HG03108 (cell line): ENCODE measurements around the gene EPN3.

Experiments
- ATAC-seq: cut with Tn5 transposase; IDR thresholded peaks from one replicate; pipeline ENCODE4 v1.9.1; 2021; ENCODE audit warnings: moderate library complexity; ENCODE audit not compliant: unreplicated experiment

Gene EPN3

GRCh38 chr17:50532452-50533024 lies at the start of gene EPN3:
EPN3 (plus strand) TSS chr17:50532735; CDS start chr17:50536557, 3,822 bp downstream.
- no peak for ATAC-seq

- no peak for ATAC-seq
Measured at GRCh38 chr17:50483266-50483665, 49.3 kb upstream of the EPN3 start.

DNA sequence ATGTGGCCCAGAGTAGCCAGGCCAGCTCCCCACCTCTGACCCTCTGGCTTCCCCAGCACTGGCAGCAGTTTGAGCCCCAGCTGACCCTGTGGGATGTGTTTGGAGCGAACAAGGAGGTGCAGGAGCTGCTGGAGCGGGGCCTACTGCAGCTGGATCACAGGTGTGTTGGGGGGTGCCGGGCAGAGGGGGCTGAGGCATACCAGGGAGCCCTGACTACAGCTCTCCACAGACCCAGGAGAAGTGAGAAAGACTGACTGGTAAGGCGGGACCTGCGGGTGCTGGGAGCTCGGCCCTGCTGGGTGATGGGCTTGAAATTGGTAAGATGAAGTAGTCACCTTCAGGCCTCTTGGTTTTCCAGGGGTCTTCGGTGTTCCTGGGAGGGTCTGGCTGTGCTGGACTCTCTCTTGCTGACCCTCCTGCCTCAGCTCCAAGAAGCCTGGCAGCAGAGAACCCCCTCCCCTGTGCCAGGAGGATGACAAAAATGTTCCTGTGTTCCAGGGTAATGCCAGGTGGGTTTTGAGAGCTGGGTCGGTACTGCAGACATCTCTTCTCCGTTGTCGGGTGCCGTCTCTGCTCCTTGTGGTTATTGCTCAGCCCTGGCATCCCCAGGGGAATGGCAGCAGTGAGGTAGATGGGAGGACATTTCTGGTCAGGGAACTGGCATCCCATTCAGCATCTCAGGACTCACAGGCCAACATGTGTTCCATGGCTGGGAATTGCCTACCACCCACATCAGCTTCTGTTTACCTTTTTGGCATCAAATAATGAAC lies 48.0 kb upstream of the EPN3 start:
- no peak for ATAC-seq

GRCh38 chr17:50487213-50488096 lies 45.1 kb upstream of the EPN3 start:
- ATAC-seq: no peak

GRCh38 chr17:50488880-50489279 lies 43.7 kb upstream of the EPN3 start:
- ATAC-seq: no peak

DNA sequence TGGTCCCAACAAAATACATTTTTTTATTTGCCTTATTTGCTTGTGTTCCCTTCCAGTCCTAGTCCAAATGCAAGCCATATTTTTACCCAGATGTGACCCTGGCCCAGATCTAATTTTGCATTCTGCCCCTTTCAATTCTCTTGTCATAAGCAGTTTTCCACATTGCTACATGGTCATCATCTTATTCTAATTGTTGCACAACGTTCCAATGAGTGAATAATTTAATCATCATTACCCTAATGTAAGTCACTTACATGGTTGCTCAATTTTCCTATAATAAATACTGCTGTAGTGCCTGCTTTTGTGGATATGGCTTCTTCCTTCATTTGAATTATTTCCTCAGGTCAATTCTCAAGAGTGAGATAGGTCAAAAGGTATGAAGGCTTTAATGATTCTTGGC lies 41.0 kb upstream of the EPN3 start:
- no peak for ATAC-seq

DNA sequence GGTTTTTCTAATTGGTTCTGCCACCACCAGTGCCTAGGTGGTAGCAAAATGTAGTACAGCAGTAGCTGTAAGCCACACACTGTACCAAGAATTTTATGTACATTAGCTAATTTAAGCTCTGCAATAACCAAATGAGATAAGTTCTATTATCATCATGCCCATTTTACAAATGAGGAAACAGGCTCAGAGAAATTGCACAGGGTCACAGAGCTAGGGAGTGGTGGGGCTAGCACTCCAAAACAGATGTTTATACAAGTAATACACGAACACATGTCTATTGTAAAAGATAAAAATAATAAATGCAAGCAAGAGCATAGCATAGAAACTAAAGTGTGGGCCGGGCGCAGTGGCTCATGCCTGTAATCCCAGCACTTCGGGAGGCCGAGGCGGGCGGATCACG lies 40.3 kb upstream of the EPN3 start:
- no peak for ATAC-seq

DNA sequence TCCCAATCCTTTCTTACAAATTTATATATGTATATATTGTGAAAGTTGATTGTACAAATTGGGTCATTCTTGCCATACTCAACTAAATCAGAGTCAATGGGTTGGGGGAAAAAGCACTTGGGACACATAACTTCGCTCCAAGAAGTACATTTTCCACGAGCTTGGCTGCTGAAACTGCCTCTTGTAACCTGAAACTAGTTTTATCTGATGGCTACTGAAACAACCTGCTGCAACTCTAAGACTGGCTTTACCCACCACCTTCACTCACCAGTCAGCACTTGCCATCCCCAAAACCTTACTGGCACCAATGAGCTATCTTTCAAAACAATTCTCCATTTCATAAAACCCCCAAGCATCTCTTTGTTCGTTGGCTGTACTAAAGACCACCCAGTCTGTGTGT lies 38.8 kb upstream of the EPN3 start:
- ATAC-seq: no peak

- no peak for ATAC-seq
Measured at GRCh38 chr17:50495217-50495823, 37.2 kb upstream of the EPN3 start.

- no peak for ATAC-seq
Measured at GRCh38 chr17:50495918-50496317, 36.6 kb upstream of the EPN3 start.

GRCh38 chr17:50498021-50498874 lies 34.3 kb upstream of the EPN3 start:
- no peak for ATAC-seq

DNA sequence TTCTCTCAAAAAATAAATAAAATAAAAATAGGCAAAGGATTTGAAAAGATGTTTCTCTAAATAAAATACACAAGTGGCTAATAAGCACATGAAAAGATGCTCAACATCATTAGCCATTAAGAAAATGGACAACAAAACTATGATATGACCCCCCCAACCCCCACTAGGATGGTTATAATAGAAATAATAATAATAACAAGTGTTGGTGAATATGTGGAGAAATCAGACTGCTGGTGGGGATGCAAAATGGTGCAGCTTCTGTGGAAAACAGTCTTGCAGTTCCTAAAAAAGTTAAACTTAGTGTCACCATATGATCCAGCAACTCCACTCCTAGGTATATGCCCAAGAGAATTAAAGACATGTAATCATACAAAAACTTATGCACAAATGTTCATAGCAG lies 33.3 kb upstream of the EPN3 start:
- ATAC-seq: no peak

- no peak for ATAC-seq
Measured at GRCh38 chr17:50499721-50500120, 32.8 kb upstream of the EPN3 start.

- ATAC-seq: no peak
Measured at GRCh38 chr17:50501054-50501453, 31.5 kb upstream of the EPN3 start.

DNA sequence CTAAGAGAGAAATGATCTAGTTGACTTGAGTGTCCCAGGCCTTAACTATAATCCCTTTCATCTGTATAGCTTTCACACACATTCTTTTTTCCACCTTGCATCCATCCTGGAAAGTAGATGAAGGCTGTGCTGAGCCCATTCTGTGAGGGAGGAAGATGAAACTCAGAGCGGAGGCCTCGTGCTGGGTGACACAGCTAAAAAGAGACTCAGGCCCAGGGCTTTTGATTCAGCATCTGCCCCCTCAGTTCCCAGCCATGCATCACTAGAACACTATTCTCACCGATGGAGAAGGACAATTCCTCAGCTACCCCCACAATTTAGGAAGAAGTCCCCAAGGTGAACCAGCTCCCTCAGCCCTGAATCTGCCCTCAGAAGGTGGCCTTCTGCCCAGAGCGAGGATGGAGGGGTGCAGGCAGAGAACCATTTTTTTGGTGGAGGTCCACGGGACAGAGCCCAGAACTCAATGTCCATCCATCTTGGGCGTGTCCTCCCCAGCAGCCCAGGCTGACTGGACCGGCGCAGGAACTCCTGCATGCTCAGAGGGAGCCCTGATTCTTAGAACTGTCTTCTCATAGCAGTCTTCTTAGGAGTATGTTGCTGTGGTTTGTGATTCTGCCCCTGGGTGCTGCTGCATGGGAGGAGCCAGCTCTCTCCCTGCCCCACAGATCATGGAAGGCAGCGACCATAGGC lies 30.1 kb upstream of the EPN3 start:
- no peak for ATAC-seq

DNA sequence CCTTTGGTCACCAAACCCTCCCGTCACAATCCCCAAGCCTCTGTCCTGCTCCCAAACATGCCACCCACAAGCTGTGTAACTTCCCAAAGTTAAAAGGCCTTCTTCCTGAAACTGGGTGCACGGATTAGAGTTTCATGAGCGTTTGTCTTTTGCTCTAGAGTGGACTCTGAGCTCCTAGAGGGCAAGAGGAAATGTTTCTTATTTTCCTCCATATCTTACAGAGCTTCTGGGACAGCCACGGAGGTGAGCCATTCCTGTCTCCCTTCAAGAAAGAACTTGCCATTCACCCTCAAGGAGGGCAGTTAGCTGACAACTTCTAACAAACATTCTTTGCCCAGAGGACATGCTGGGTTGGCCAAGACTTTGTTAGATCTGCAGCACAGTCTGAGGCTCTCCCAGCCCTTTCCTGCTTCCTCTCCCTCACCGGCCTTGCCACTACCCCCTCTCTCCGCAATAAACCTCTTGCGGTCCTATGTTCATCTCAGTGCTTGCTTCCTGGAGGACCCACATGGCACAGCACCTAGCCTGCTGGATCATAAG lies 26.9 kb upstream of the EPN3 start:
- no peak for ATAC-seq

GRCh38 chr17:50506298-50506697 lies 26.2 kb upstream of the EPN3 start:
- no peak for ATAC-seq

DNA sequence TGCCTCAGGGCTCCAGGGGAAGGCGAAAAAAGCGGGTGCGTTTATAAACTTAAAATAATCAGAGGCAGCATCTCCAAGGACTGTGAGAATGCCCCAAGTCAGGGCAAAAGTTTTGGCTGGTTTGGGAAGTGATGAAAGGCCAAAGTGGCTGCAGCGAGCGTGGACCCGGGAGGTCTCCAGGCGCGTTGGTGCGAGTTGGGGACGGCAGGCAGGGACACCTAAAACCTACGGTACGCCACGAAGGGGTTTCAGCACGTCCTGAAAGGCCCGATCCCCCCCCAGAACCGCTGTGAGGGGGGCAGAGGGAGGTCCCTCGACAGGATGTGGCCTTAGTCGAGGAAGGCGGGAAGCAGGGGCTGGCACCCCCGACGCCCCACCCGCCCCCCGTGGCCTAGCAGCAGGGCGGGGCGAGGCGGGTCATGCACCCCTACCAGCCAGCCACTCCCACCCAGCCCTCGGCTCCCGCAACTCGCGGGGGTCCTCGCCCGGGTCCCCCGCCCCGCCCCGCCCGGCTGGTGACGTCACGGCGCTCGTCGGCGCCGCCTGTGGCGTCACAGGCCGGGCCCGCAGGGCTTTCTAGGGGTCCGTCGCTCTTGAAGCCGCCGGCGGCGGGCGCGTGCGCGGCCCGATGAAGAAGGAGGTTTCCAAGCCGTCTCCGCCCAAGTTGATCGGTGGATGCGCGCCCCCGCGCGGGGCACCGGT lies 24.5 kb upstream of the EPN3 start, which contains the start of gene MYCBPAP:
Gene MYCBPAP (plus strand): TSS at position 569 of the 702 bp plus-strand sequence. CDS start 236 bp downstream, outside the sequence.
- ATAC-seq: no peak
